GM19438 (cell line): ENCODE results near the gene PTPRG.

ENCODE experiments used
- ATAC-seq: cut with Tn5 transposase; IDR thresholded peaks from one replicate; pipeline ENCODE4 v1.9.1; 2021; ENCODE audit warnings: low read depth; ENCODE audit not compliant: unreplicated experiment

PTPRG gene

GRCh38 chr3:62119139-62119538, 557.8 kb downstream of the PTPRG start:
- ATAC-seq: no peak

- ATAC-seq: no peak
Measured at GRCh38 chr3:62122819-62123218, 561.4 kb downstream of the PTPRG start.

GRCh38 chr3:62125380-62125779, 564.0 kb downstream of the PTPRG start:
- no peak for ATAC-seq

GRCh38 chr3:62127116-62127515, 565.7 kb downstream of the PTPRG start:
- no peak for ATAC-seq

GRCh38 chr3:62128051-62128450, 566.7 kb downstream of the PTPRG start:
- ATAC-seq: no peak

GRCh38 chr3:62128681-62129080, 567.3 kb downstream of the PTPRG start:
- no peak for ATAC-seq

GRCh38 chr3:62131050-62131449, 569.7 kb downstream of the PTPRG start:
- no peak for ATAC-seq

GRCh38 chr3:62131620-62132019, 570.2 kb downstream of the PTPRG start:
- ATAC-seq: no peak

GRCh38 chr3:62132027-62132602, 570.7 kb downstream of the PTPRG start:
- ATAC-seq: no peak

GRCh38 chr3:62133015-62133414, 571.6 kb downstream of the PTPRG start:
- ATAC-seq: no peak

GRCh38 chr3:62134061-62134496, 572.7 kb downstream of the PTPRG start:
- ATAC-seq: no peak

GRCh38 chr3:62135741-62136140, 574.4 kb downstream of the PTPRG start:
- no peak for ATAC-seq

- ATAC-seq: no peak
Measured at GRCh38 chr3:62139957-62140356, 578.6 kb downstream of the PTPRG start.

GRCh38 chr3:62142331-62143085, 581.1 kb downstream of the PTPRG start:
- ATAC-seq: no peak

- no peak for ATAC-seq
Measured at GRCh38 chr3:62143843-62144450, 582.6 kb downstream of the PTPRG start.

GRCh38 chr3:62144482-62144881, 583.1 kb downstream of the PTPRG start:
- ATAC-seq: no peak

GRCh38 chr3:62145086-62145757, 583.9 kb downstream of the PTPRG start:
- no peak for ATAC-seq

- no peak for ATAC-seq
Measured at GRCh38 chr3:62149539-62149938, 588.2 kb downstream of the PTPRG start.

- ATAC-seq: no peak
Measured at GRCh38 chr3:62149962-62150361, 588.6 kb downstream of the PTPRG start.

- no peak for ATAC-seq
Measured at GRCh38 chr3:62151591-62151990, 590.2 kb downstream of the PTPRG start.

- ATAC-seq: no peak
Measured at GRCh38 chr3:62153231-62153630, 591.9 kb downstream of the PTPRG start.
